ENCODE data around the gene NUP43.

DNA sequence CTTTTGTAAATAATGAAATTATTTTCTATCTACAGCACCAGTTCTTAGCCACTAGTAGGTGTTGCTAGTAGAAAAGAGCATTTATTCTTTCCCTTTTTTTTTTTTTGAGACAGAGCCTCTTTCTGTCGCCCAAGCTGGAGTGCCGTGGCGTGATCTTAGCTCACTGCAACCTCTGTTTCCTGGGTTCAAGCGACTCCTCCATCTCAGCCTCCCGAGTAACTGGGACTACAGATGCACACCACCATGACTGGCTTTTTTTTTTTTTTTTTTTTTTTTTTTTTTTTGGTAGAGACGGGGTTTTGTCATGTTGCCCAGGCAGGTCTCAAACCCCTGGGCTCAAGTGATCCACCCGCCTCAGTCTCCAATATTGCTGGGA is 9.9 kb upstream of the NUP43 start:
- TF ChIP-seq, protein P1, sequence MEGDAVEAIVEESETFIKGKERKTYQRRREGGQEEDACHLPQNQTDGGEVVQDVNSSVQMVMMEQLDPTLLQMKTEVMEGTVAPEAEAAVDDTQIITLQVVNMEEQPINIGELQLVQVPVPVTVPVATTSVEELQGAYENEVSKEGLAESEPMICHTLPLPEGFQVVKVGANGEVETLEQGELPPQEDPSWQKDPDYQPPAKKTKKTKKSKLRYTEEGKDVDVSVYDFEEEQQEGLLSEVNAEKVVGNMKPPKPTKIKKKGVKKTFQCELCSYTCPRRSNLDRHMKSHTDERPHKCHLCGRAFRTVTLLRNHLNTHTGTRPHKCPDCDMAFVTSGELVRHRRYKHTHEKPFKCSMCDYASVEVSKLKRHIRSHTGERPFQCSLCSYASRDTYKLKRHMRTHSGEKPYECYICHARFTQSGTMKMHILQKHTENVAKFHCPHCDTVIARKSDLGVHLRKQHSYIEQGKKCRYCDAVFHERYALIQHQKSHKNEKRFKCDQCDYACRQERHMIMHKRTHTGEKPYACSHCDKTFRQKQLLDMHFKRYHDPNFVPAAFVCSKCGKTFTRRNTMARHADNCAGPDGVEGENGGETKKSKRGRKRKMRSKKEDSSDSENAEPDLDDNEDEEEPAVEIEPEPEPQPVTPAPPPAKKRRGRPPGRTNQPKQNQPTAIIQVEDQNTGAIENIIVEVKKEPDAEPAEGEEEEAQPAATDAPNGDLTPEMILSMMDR (IDR thresholded peaks at IDR 0.05) = no peak
- TF ChIP-seq POLR2A (IDR thresholded peaks at IDR 0.05) (no peak), EP300 (IDR thresholded peaks at IDR 0.05) (no peak)

Data from tibial nerve (tissue), 4 donors.